Muscle of arm (tissue), 14 donors: ENCODE measurements around the gene CYP4X1. TPM values are rescaled to one million over a fixed set of nuclear protein-coding genes. Genes with fewer than 3 reads are reported as not detected.
"Not testable (repeated sequence)": the region's sequence is repeated elsewhere in the genome, so short reads cannot be mapped to it uniquely, and the experiment has no call there.

Experiments
- DNase-seq: peaks from one replicate; pipeline ENCODE4 v3.0.0-alpha.2; 2013
- long read RNA-seq, 11 donors: transcript quantifications; one replicate each; lab custom pipeline, GENCODE V29; 2026
- polyA plus RNA-seq, 12 donors: library from polyadenylated mRNA; unstranded; fragments of 120-200 nt; gene quantifications; one replicate each; pipeline ENCODE4 v1.2.1, GENCODE V29; 2013; ENCODE audit not compliant: insufficient read length in 12 of 12

The CYP4X1 gene, protein sequence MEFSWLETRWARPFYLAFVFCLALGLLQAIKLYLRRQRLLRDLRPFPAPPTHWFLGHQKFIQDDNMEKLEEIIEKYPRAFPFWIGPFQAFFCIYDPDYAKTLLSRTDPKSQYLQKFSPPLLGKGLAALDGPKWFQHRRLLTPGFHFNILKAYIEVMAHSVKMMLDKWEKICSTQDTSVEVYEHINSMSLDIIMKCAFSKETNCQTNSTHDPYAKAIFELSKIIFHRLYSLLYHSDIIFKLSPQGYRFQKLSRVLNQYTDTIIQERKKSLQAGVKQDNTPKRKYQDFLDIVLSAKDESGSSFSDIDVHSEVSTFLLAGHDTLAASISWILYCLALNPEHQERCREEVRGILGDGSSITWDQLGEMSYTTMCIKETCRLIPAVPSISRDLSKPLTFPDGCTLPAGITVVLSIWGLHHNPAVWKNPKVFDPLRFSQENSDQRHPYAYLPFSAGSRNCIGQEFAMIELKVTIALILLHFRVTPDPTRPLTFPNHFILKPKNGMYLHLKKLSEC
- 1 to 10 TPM in 10 of 12 donors, not detected in 2; 3.0 to 5.3 (median 3.8) TPM for polyA plus RNA-seq
- long read RNA-seq, donor 1, partial matches to known transcripts = 0 of 1 reads
- long read RNA-seq, donor 1, other reads (novel, unspliced or antisense) = 0 of 1 reads
- long read RNA-seq, donor 2, partial matches to known transcripts = 0 of 1 reads
- long read RNA-seq, donor 2, other reads (novel, unspliced or antisense) = 0 of 1 reads
- long read RNA-seq, donor 3 = 0 reads
- long read RNA-seq, donor 4 = 0 reads
- long read RNA-seq, donor 5, partial matches to known transcripts = 0 of 1 reads
- long read RNA-seq, donor 5, other reads (novel, unspliced or antisense) = 0 of 1 reads
- long read RNA-seq, donor 6, partial matches to known transcripts = 0 of 1 reads
- long read RNA-seq, donor 6, other reads (novel, unspliced or antisense) = 0 of 1 reads
- long read RNA-seq, donor 7 = 0 reads
- long read RNA-seq, donor 8, partial matches to known transcripts = 0 of 1 reads
- long read RNA-seq, donor 8, other reads (novel, unspliced or antisense) = 0 of 1 reads
- long read RNA-seq, donor 9, partial matches to known transcripts = 0 of 1 reads
- long read RNA-seq, donor 9, other reads (novel, unspliced or antisense) = 0 of 1 reads
- long read RNA-seq, donor 10, partial matches to known transcripts = 0 of 1 reads
- long read RNA-seq, donor 10, other reads (novel, unspliced or antisense) = 0 of 1 reads
- long read RNA-seq, donor 11 = 0 reads

DNA sequence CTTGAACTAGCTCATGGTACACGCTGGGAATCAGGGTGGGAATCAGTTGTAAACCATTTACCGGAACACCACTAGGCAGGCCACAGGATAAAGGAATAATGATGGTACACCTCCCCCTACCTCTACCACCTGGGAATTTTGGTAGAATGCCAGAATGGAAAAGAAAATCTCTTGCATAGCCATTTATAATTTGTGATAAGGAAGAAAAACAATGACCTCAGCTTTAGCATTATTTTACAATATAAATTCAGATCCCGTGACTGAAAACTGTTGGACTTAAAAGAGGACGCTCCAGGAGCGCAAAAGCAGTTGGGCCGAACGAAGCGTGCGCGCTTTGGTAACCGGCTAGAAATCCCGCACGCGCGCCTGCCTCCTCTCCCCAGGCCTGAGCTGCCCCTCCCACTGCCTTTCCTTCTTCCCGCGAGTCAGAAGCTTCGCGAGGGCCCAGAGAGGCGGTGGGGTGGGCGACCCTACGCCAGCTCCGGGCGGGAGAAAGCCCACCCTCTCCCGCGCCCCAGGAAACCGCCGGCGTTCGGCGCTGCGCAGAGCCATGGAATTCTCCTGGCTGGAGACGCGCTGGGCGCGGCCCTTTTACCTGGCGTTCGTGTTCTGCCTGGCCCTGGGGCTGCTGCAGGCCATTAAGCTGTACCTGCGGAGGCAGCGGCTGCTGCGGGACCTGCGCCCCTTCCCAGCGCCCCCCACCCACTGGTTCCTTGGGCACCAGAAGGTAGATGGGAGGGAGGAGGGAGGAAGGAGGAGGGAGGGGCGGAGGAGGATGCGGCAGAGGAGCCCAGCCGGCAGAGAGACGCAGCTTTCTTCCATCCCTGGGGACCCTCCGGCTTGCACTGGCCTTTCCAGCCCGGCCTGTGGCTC lies at the start of gene CYP4X1:
Gene CYP4X1 (plus strand): TSS at position 402 of the 873 bp plus-strand sequence. CDS start 149 bp downstream, at position 551.
- DNase-seq = no peak

DNA sequence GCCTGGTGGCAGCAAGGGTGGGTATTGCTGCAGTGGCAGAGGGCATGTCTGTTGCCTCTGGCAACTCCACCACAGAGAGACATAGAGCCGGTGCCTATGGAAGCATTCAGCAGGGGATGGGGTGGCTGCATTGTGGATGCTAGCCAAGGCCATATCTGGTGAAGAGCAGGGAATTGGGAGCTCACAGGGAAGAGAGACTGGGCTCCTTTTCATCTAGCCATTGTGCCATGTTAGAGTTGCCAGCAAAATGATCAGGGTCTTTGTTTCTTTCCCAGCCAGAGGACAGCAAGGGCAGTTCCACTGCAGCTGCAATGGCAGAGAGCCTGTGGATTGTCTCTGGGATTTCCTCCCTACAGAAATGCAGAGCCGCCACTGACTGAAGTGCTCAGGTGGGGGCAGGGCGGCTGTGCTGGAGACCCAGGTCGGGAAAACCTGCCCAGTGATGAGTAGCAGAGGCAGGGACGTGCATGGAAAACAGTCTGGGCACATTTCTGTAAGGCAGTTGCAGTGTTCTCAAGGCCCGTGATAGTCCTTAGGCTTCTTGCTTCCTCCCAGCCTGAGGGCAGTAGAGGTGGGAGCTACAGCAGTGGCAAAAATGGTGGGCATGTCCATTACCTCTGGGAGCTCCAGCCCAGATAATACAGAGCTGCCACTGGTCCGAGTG lies 40.2 kb upstream of the CYP4X1 start:
- DNase-seq = no peak

- no peak for DNase-seq
Measured at GRCh38 chr1:46983830-46984586, 39.5 kb upstream of the CYP4X1 start.

DNA sequence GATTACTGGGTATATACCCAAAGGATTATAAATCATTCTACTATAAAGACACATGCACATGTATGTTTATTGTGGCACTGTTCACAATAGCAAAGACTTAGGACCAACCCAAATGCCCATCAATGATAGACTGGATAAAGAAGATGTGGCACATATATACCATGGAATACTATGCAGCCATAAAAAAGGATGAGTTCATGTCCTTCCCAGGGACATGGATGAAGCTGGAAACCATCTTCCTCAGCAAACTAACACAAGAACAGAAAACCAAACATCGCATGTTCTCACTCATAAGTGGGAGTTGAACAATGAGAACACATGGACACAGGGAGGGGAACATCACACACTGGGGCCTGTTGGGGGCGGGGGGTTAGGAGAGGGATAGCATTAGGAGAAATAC lies 32.9 kb upstream of the CYP4X1 start:
- DNase-seq = not testable (repeated sequence)

DNA sequence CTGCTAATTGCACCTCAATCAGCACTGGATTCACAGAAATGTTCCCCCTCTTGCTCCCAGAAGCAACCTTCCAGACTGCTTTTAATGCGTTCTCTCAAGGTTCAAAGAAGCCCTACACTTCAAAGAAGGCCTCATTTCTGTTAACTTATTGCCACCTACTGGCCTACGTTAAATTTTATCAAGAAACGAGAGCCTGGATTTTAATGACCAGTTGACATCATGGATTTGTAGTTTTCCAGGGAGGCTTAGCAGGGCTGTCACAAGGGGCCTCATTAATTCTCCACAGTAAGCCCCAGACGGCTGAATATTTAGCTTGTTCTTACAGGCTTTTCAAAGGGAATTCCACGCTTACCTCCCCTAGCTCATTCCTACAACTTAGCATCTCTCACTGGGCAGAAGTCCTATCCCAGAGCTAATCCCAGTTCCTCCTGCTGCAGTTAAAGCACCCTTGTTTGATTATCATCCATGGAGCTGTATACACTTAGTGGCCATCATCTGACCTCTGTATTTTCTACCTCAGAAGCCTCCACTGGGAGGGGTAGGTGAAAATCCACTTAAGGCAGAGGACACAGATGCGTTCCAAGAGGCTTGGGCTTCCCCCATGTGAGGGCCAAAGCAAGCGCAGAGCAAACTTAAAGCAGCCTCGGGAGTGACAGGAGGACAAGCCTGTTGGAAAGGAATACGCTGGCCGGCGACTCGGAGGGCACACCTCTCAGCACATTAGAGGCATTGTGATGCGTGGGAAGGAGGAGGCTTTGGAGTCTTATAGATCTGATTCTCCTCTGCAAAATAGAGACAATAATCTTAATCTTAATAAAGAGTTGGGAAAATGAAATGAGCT lies 32.2 kb upstream of the CYP4X1 start:
- DNase-seq = no peak

GRCh38 chr1:46996659-46997281 lies 26.7 kb upstream of the CYP4X1 start:
- DNase-seq = no peak

GRCh38 chr1:47002211-47002610 lies 21.3 kb upstream of the CYP4X1 start:
- DNase-seq = no peak

DNA sequence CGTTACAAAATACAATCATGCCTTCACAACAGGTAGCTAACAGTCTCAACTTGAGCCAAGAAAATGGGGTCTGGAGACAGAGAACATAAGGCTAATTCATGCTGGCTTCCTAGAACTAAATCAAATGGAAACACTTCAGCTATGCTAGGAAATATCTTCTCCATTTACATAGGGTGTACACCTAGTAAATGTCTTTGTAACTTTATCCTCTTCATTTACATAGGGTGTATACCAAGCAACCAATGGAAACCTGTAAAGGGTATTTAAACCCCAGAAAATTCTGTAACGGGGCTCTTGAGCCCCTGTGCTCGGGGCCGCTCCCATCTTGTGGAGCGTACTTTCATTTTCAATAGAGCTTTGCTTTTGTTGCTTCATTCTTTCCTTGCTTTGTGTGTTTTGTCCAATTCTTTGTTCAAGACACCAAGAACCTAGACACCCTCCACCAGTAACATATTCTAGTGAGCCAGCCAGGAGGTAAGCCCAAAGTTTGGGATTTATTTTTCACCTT lies 19.5 kb upstream of the CYP4X1 start:
- DNase-seq = no peak

DNA sequence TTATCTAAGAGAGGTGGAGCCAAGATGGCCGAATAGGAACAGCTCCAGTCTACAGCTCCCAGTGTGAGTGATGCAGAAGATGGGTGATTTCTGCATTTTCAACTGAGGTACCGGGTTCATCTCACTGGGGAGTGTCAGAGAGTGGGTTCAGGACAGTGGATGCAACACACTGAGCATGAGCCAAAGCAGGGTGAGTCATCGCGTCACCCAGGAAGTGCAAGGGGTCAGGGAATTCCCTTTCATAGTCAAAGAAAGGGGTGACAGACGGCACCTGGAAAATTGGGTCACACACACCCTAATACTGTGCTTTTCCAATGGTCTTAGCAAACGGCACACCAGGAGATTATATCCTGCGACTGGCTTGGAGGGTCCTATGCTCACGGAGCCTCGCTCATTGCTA lies 17.0 kb upstream of the CYP4X1 start:
- not testable (repeated sequence) for DNase-seq

DNA sequence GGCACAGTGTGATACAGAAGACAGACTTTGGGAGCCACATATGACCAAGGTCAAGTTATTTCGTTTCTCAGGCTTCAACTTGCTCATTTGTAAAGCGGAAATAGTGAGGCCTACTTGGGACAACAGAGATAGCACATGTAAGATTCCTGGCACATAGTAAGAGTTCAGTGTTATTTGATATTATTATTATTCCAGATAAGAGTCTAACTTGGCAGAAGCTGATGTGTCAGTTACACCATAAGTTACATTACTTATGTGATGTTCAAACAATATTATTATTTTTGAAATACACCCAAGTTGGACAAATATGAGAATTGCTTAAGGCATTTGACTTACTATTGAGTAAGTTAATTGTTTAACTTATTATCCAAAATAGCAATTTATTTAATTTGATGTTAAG lies 10.2 kb upstream of the CYP4X1 start:
- DNase-seq = no peak

GRCh38 chr1:47021070-47021469 lies 2.4 kb upstream of the CYP4X1 start:
- DNase-seq = no peak

- DNase-seq = peak; percentile 23
Measured at GRCh38 chr1:47024141-47024801, 802 bp downstream of the CYP4X1 start.

- no peak for DNase-seq
Measured at GRCh38 chr1:47030170-47030805, 6.8 kb downstream of the CYP4X1 start.

DNA sequence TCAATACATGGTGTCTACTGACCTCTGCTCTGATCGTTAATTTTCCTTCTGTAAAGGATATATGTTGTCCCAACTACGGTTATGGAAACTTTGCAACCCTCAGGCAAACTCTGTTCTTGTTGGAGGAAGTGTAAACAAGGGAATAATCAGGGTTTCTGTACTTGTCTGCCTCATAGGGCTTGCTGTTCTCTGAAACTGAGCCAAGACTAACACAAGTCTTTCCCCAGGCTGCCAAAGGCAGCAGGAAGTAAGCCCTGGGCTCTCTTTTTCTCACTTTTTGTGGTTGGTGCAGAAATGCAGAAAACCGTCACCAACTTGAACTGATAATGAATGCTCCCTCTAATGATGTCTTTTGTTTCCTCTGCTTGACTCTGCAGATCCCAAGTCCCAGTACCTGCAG lies 7.6 kb downstream of the CYP4X1 start:
- DNase-seq = no peak

DNA sequence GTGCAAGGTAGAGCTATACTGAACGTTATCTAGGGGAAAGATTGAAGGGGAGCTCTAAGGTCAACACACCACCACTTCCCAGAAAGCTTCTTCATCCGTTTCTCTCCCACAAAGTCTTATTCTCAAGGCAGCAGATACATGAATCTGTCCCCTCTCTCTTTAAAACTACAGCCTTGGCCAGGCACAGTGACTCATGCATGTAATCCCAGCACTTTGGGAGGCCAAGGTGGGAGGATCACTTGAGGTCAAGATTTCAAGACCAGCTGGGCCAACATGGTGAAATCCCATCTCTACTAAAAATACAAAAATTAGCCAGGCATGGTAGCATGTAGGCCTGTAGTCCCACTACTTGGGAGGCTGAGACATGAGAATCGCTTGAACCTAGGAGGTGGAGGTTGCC lies 8.1 kb downstream of the CYP4X1 start:
- DNase-seq = no peak

- DNase-seq = no peak
Measured at GRCh38 chr1:47036764-47037163, 13.3 kb downstream of the CYP4X1 start.

GRCh38 chr1:47059376-47059775 lies 35.9 kb downstream of the CYP4X1 start:
- no peak for DNase-seq
